ENCODE data around the gene CENPQ. TPM values are rescaled to one million over a fixed set of nuclear protein-coding genes. Genes with fewer than 3 reads are reported as not detected.
A peak's percentile ranks its signal among the peaks of the same experiment; 100 is the strongest.

CENPQ gene
- total and polyA plus RNA-seq, 2 of the 13 experiments (the other 11 are each of a cell fraction or from before 2014, with no cell fraction given), result 9.1 to 20.1 TPM

DNA sequence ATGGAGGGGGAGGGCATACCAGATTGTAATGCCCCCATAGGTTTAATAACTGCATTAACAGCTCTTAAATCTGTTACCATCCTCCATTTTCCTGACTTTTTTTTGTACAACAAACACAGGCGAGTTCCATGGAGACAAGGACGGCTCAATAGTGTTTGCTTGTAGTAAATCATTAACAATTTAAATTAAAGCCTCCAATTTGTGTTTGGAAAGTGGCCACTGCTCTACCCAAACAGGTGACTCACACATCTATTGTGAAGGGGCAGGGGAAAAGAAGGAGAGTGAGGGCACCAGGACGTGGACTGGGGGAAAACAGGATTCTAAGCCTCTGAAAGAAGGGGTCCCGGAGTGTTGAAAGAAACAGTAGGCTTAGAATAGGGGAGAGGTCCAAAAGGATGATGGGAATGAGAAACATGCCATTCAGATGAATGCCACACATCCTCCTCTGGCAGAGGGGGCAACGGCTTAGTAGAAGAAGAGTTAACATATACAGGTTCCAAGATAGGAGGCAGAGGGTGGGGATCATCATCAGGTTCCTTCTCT lies 43.5 kb downstream of the CENPQ start (continued):
- TF ChIP-seq ZNF503 (CRISPR knock-in tag; IDR thresholded peaks at IDR 0.05) (no peak), TCF7 (IDR thresholded peaks at IDR 0.05; ENCODE audit: low read depth) (peak; percentile 15; the same call in 1 of the 2 replicates), TFAP4 (IDR thresholded peaks at IDR 0.05; ENCODE audit: borderline replicate concordance, low read depth) (peak; percentile 83), ZNF350 (CRISPR knock-in tag; IDR thresholded peaks at IDR 0.05; ENCODE audit: borderline replicate concordance, low read depth) (no peak), NBN (conservative IDR thresholded peaks at IDR 0.05) (no peak), JUND (CRISPR knock-in tag; IDR thresholded peaks at IDR 0.05) (peak; percentile 85), FOXP4 (CRISPR knock-in tag; IDR thresholded peaks at IDR 0.05) (peak; percentile 79), TBX2 (CRISPR knock-in tag; IDR thresholded peaks at IDR 0.05; ENCODE audit: borderline replicate concordance) (peak; percentile 84), EZH2 (conservative IDR thresholded peaks at IDR 0.05; ENCODE audit: low read depth, low read length) (no peak), EP300 (IDR thresholded peaks at IDR 0.05; ENCODE audit: low read depth in 2 of 2, low read length in 2 of 2) (peak; percentile 9 to 71; a peak in 2 of 4 replicates), EP300 (CRISPR knock-in tag; IDR thresholded peaks at IDR 0.05; ENCODE audit: borderline replicate concordance) (no peak), ASH2L (IDR thresholded peaks at IDR 0.05; ENCODE audit: insufficient read length, low read depth, low read length) (peak; percentile 93), SMAD9 (CRISPR knock-in tag; IDR thresholded peaks at IDR 0.05) (0 out of 2 replicates have a peak, but pooled peaks have one; percentile 23), ZNF772 (CRISPR knock-in tag; IDR thresholded peaks at IDR 0.05) (0 out of 2 replicates have a peak, but pooled peaks have one; percentile 30), ZNF354B (CRISPR knock-in tag; IDR thresholded peaks at IDR 0.05) (no peak), ATF3 (CRISPR knock-in tag; IDR thresholded peaks at IDR 0.05) (peak; percentile 34; the same call in 1 of the 2 replicates), MED1 (CRISPR knock-in tag; IDR thresholded peaks at IDR 0.05) (peak; percentile 70), ZNF496 (CRISPR knock-in tag; IDR thresholded peaks at IDR 0.05; ENCODE audit: insufficient replicate concordance) (no peak), TBX3 (IDR thresholded peaks at IDR 0.05; ENCODE audit: borderline replicate concordance) (peak; percentile 30; the same call in 1 of the 2 replicates), MLXIP (CRISPR knock-in tag; IDR thresholded peaks at IDR 0.05; ENCODE audit: borderline replicate concordance) (no peak)
- TF ChIP-seq, protein P1, sequence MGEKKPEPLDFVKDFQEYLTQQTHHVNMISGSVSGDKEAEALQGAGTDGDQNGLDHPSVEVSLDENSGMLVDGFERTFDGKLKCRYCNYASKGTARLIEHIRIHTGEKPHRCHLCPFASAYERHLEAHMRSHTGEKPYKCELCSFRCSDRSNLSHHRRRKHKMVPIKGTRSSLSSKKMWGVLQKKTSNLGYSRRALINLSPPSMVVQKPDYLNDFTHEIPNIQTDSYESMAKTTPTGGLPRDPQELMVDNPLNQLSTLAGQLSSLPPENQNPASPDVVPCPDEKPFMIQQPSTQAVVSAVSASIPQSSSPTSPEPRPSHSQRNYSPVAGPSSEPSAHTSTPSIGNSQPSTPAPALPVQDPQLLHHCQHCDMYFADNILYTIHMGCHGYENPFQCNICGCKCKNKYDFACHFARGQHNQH (CRISPR knock-in tag; IDR thresholded peaks at IDR 0.05), result peak; percentile 34; the same call in 1 of the 2 replicates
